ENCODE results near the gene TMEM63B.

TMEM63B gene

DNA sequence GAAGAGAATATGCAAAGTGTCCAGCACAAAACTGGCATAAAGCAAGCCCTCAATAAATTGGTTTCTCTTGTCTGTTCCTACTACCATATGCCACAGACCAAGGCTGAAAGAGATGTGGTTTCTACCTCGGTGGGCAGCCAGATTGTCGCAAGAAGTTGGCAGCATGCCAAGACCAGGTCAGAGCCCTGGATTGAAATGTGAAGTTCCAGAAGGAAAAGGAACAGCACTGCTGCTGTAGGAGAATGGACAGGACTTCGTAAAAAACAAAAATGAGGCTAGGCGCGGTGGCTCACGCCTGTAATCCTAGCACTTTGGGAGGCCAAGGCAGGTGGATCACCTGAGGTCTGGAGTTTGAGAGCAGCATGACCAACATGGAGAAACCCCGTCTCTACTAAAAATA, 22.2 kb upstream of the TMEM63B start:
- no peak overlapping the region for H3K4me3 ChIP-seq (ENCODE audit: low read length)
- TF ChIP-seq, protein P1, sequence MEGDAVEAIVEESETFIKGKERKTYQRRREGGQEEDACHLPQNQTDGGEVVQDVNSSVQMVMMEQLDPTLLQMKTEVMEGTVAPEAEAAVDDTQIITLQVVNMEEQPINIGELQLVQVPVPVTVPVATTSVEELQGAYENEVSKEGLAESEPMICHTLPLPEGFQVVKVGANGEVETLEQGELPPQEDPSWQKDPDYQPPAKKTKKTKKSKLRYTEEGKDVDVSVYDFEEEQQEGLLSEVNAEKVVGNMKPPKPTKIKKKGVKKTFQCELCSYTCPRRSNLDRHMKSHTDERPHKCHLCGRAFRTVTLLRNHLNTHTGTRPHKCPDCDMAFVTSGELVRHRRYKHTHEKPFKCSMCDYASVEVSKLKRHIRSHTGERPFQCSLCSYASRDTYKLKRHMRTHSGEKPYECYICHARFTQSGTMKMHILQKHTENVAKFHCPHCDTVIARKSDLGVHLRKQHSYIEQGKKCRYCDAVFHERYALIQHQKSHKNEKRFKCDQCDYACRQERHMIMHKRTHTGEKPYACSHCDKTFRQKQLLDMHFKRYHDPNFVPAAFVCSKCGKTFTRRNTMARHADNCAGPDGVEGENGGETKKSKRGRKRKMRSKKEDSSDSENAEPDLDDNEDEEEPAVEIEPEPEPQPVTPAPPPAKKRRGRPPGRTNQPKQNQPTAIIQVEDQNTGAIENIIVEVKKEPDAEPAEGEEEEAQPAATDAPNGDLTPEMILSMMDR (conservative IDR thresholded peaks at IDR 0.05; ENCODE audit: low read length) = no peak
- no peak for DNase-seq (ENCODE audit: low read depth)

DNA sequence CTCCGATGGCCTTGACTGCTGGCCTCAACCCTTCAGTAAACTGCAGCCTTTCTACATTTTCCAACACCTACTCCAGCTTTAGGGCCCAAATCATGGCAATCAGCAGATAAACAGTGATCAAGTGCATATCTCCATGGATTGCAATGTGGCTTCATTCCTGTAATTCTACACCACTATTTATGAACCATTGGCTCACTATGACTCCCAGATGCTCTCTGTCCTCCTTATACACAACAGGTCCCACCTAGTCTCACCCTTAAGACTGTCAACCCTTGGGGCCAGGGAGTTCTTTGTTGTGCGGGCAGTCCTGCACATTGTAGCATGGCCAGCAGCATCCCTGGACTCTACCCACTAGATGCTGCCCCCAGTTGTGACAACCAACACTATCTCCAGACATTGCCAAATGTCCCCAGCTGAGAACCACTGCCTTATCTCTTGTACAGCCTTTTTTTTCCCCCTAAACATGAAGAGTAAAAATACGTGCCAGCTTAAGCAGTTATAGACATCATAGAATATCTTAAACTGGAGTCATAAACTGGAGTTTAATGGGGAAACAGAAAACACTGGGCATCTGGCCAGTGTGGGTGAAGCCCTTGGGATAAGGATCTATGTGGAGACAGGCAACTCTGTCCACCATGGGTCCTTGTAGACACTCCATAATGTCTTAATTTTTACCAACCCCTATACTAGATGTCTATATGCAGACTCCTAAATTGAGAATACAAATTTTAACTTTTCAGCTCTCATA, 21.2 kb upstream of the TMEM63B start:
- TF ChIP-seq, protein P1 (conservative IDR thresholded peaks at IDR 0.05; ENCODE audit: low read length) = no peak
- DNase-seq (ENCODE audit: low read depth) = no peak
- no peak overlapping the region for H3K4me3 ChIP-seq (ENCODE audit: low read length)

DNA sequence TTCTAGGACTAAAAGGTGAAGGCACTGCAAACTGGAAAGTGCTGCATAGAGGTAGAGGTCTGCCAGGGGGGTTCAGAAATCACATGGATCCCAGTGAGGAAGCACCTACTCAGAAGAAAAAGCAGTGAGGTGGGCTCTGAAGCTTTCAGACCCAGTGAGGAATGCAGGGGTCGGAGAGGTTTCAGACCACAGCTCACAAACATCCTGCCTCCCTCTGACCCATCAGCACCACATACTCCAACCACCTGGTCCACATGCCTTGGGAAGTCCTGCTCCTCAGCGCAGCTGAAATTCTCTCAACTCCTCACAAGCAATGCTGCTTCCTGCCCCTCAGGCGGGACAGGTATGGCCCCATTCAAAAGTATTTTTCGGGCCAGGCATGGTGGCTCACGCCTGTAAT, 20.3 kb upstream of the TMEM63B start:
- no peak overlapping the region for H3K4me3 ChIP-seq (ENCODE audit: low read length)
- TF ChIP-seq, protein P1 (conservative IDR thresholded peaks at IDR 0.05; ENCODE audit: low read length) = no peak
- no peak for DNase-seq (ENCODE audit: low read depth)

DNA sequence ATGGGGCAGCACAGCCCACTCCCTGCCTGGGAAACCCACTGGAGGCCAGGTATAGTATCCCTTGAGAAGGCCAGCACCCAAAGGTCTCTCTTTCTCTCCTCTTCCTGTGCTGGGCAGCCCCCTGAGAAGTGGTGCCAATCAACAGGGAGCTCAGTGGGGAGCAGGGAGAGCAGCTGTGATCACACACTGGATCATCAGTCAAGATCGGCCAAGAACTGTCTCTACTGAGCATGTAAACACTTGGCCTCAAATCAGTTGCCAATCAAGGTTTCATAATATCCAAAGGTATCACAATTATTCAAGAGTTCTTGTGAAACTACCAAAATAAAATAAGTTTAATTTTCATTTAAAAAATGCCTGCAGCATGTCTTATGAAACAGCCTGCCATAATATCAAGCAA, 18.9 kb upstream of the TMEM63B start:
- TF ChIP-seq, protein P1 (conservative IDR thresholded peaks at IDR 0.05; ENCODE audit: low read length) = no peak
- DNase-seq (ENCODE audit: low read depth) = no peak

DNA sequence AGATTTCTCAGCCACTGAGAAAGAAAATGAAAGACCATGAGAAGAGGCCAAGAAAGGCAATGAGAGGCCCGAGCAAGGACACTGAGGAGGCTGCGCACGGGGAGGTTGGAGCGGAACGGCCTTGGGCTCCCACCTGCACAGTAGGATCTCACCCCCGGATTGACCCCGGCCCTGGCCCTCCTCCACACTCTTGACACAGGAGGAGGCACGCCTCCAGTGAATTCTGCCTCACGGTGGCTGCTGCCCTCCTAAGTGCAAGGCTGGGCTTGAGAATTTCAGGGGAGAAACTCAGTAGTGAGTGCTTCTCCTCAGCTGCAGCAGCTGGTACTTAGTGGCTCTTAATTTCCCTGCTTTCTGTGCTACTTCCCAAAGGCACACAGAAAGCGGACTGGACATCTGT, 18.1 kb upstream of the TMEM63B start:
- DNase-seq (ENCODE audit: low read depth) = no peak
- H3K4me3 ChIP-seq (ENCODE audit: low read length) = no peak overlapping the region
- TF ChIP-seq, protein P1 (conservative IDR thresholded peaks at IDR 0.05; ENCODE audit: low read length) = no peak

More for the DNA sequence above, 18.9 kb upstream of the TMEM63B start:
- no peak overlapping the region for H3K4me3 ChIP-seq (ENCODE audit: low read length)

DNA sequence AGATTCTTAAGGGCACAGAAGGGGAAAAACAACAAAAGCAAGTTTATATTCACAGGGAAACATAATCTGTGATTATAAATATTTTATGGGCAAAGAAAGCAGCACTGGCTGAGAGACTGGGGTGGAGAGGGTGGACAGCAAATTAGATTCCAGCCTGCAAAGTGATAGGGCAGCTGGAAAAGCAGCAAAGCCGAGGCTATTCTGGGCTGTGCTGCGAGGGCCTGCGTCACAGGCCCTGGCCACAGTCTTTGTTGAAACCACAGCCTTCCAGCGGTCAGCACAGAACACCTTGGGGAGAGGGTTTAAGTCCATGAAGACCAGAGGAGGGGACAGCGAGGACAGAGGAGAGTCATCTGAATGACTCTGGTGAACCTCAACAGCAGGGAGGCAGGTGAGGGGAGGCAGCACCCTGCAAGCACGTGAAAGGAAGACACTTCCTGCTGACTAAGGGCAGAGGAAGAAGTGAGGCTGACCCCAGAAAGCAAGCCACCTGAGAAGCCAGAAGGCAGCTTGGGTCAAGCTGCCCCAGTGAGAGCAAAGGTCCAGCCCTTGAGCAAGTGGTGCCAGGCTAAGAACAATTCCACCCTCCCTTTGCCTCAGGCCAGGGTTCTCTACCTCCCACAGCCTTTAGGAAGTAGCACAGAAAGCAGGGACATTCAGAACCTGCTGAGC, 17.2 kb upstream of the TMEM63B start:
- TF ChIP-seq, protein P1 (conservative IDR thresholded peaks at IDR 0.05; ENCODE audit: low read length) = no peak
- no peak for DNase-seq (ENCODE audit: low read depth)
- no peak overlapping the region for H3K4me3 ChIP-seq (ENCODE audit: low read length)

DNA sequence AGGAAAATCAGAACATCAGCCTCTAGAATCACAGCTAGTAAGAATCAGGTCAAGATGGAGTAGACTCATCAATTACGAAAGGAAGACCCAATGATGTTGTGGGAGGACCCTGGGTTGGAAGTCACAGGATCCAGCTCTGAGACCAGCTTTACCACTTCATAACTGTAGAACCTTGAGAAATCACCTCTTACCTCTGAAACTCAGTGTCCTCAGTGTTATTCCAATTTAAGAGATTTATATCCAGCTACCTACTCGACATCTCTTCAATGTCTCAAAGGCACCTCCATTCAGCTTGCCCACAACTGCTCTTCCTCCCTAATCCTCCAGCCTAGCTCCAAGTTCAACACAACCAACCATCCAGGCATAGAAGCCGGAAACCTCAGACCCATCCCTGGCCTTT, 16.4 kb upstream of the TMEM63B start:
- TF ChIP-seq, protein P1 (conservative IDR thresholded peaks at IDR 0.05; ENCODE audit: low read length) = no peak
- no peak overlapping the region for H3K4me3 ChIP-seq (ENCODE audit: low read length)
- DNase-seq (ENCODE audit: low read depth) = no peak
